GM08714 (cell line): ENCODE measurements around the gene SLC22A1.
"Not testable (repeated sequence)": the region's sequence is repeated elsewhere in the genome, so short reads cannot be mapped to it uniquely, and the experiment has no call there.

Experiments used
- H3K4me3 ChIP-seq: fragments of 200-500 bp; sonication (Bioruptor generic); 2 replicates; pipeline ENCODE4 v1.5.1; 2014; ENCODE audit warnings: mild to moderate bottlenecking, low read length, inconsistent platforms
- ZNF274 ChIP-seq: IDR thresholded peaks from 2 replicates; pipeline ENCODE4 v1.6.1; 2012; ENCODE audit warnings: mild to moderate bottlenecking, low read depth, low read length

Gene SLC22A1

DNA sequence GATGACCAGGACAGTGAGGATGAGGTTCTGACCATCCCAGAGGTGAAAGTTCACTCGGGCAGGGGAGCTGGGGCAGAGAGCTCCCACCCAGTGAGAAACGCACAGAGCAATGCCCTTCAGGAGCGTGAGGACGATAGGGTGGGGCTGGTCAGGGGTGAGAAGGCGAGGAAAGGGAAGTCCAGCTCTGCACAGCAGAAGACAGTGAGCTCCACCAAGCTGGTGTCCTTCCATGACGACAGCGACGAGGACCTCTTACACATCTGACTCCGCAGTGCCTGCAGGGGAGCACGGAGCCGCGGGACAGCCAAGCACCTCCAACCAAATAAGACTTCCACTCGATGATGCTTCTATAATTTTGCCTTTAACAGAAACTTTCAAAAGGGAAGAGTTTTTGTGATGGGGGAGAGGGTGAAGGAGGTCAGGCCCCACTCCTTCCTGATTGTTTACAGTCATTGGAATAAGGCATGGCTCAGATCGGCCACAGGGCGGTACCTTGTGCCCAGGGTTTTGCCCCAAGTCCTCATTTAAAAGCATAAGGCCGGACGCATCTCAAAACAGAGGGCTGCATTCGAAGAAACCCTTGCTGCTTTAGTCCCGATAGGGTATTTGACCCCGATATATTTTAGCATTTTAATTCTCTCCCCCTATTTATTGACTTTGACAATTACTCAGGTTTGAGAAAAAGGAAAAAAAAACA lies 16.6 kb upstream of the SLC22A1 start:
- no peak for TF ChIP-seq ZNF274
- no peak overlapping the region for H3K4me3 ChIP-seq

DNA sequence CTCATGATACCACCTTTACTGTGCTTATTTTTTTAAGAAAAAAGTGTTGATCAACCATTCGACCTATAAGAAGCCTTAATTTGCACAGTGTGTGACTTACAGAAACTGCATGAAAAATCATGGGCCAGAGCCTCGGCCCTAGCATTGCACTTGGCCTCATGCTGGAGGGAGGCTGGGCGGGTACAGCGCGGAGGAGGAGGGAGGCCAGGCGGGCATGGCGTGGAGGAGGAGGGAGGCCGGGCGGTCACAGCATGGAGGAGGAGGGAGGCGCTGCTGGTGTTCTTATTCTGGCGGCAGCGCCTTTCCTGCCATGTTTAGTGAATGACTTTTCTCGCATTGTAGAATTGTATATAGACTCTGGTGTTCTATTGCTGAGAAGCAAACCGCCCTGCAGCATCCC lies 15.6 kb upstream of the SLC22A1 start:
- TF ChIP-seq ZNF274: no peak
- H3K4me3 ChIP-seq: no peak overlapping the region

DNA sequence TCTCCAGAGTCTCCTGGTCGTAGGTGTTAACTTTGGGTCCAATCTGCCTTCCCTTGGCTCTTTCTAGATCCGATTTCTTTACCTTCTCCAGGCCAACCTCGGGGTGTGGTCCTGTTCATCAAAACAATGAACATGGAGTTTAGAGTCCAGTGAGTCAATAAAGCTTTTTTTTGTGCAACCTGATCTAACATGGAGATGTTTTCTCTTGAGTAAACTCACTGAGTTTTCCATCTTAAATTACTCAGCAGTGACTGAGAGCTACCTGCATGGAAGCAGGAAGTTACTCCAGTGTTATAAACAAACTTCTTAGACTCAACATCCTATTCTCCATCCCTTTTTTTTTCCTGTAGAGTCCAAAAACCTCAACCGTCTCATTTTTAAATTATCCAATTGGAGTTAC lies 14.9 kb upstream of the SLC22A1 start:
- H3K4me3 ChIP-seq: no peak overlapping the region
- TF ChIP-seq ZNF274: no peak

DNA sequence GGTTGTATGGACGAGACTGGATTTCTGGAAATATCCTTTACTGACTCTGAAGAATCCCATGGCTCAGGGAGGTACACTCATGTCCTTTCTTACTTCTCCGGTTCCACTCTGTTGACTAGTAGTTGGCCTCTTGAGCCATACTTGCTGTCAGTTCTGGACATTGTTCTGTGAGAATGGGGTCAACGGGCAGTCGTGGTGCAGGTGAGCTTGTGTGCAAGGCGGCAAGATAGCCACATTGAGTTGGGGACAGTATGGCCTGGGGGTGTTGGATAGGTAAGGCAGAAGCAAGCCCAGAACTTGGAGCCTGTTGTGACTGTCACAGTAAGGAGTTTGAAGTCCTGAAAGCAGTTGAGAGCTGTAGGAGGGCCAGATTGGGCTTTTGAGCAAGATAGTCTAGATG lies 13.5 kb upstream of the SLC22A1 start:
- H3K4me3 ChIP-seq: no peak overlapping the region

DNA sequence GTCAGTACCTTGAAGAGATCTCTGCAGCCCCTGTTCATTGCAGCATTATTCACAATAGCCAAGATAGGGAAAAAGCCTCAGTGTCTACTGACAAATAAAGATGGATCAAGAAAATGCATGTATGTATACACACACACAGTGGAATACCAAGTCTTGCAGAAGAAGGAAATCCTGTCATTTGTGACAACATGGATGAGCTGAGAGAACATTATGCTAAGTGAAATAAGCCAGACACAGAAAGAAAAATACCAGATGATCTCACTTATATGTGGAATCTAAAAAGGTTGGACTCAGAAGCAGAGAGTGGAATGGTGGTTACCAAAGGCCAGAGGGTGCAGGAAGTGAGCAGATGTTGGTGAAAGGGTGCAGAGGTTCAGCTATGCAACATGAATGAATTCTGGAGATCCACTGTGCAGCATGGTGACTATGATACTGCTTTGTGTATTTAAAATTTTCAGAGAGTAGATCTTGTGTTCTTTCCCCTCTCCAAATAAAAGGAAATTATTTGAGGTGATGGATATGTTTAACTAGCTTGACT lies 11.0 kb upstream of the SLC22A1 start:
- no peak for TF ChIP-seq ZNF274
- H3K4me3 ChIP-seq: no peak overlapping the region

More for the DNA sequence above, 13.5 kb upstream of the SLC22A1 start:
- no peak for TF ChIP-seq ZNF274

DNA sequence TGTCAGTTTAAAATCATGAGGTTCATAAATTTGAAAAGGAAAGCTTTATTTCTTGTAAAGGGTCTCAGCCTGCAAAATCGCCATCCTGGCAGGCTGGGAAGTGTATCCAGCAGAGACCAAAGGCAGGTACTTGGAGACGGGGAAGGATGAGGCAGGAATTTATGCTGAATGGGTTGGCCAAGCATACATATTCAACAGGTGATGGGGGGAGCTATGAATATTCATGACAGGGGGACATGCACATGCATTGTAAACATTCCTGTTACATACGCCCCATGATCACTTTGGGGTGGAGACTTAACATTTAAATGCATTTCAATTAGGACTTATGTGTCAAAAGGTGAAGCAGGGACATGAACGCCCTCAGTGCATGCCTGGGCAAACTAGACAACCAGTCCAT lies 9.8 kb upstream of the SLC22A1 start:
- TF ChIP-seq ZNF274: no peak
- H3K4me3 ChIP-seq: no peak overlapping the region

DNA sequence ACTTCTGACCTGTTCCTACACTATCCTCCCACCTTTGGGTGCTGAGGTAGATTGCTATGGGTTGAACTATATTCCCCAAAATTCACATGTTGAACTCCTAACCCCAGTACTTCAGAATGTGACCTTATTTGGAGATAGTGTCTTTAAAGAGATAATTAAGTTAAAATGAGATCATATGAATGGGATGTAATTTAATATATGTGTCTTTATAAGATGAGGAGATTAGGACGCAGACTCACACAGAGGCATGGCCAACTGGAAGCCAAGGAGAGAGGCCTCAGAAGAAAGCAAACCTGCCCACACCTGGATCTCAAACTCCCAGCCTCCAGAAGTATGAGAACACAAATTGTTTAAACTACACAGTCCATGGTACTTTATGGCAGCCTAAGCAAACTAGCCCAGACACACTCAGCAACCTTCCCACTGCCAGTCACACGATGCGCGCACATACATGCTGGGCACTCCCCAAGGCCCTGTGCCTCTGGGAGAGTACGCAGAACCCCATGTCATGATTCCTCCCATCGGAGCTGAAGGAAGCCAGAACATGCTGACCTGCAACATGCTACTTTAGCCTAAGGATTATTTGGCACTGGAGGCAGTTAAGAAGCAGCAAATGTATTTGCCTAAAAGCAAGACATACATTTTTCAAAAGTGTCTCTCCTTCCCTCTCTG lies 8.9 kb upstream of the SLC22A1 start:
- no peak for TF ChIP-seq ZNF274
- no peak overlapping the region for H3K4me3 ChIP-seq

DNA sequence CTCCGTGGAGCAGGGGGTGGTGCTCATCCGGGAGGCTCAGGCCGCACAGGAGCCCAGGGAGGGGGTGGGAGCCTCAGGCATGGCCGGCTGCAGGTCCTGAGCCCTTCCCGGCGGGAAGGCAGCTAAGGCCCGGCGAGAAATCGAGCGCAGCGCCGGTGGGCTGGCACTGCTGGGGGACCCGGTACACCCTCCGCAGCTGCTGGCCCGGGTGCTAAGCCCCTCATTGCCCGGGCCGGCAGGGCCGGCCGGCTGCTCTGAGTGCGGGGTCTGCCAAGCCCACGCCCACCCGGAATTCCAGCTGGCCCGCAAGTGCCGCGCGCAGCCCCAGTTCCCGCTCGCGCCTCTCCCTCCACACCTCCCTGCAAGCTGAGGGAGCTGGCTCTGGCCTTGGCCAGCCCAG lies 7.1 kb upstream of the SLC22A1 start:
- H3K4me3 ChIP-seq: not testable (repeated sequence)

DNA sequence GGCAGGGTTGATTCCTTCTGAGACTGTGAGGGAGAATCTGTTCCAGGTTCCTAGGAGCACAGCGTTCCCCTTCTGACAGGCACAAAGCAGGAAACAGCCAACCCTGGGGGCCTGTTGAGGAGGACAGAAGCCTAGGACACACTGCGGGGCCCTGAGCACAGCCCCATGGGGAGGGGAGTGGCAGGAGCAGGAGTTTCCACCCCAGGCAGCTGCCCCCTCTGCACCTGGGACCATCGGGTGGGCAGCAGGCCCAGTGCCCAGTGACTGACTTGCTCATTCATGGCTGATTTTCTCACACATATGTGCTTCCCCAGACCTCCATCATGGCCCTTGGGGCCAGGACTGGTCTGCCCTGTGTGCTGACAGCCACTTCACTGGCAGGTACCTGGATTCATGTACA lies 6.2 kb upstream of the SLC22A1 start:
- no peak overlapping the region for H3K4me3 ChIP-seq
- no peak for TF ChIP-seq ZNF274

DNA sequence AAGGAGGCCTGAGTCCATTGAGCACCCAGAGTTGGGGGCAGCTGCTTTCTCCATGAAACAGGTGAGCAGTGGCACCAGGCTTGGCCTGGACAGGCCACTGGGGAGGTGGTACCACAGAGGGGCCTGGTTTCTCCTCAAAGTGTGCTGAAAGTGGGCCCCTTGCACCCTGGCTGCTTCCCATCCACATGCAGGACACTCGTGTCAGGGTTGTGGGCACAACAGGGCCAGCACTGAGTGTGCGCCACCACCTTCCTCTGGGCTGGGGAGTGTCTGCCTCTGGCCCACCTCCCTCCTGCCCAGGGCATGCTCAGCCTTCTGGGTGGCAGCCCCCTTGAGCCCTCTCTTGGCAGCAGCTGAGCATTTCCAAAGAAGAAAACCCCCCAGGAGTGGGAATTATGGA lies 5.2 kb upstream of the SLC22A1 start:
- TF ChIP-seq ZNF274: no peak

DNA sequence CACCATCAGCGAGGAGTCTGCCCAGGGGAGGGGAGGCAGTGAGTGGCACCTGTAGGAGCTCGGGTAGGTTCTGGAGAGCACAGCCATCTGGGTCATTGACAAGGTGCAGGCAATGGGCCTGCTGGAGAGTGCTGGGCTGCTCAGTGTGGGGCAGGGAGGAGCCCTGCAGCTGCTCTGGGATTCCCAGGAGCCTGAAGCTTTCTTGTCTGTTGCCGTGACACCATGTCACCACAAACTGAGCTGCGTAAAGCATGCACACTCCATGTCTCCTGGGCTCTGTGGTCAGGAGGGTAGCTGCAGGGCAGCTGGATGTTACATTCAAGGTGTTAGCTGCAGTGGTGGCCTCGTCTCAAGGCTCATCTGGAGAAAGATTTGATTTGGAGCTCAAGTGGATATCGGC lies 4.5 kb upstream of the SLC22A1 start:
- H3K4me3 ChIP-seq: no peak overlapping the region
- TF ChIP-seq ZNF274: no peak

More for the DNA sequence above, 5.2 kb upstream of the SLC22A1 start:
- H3K4me3 ChIP-seq: no peak overlapping the region

DNA sequence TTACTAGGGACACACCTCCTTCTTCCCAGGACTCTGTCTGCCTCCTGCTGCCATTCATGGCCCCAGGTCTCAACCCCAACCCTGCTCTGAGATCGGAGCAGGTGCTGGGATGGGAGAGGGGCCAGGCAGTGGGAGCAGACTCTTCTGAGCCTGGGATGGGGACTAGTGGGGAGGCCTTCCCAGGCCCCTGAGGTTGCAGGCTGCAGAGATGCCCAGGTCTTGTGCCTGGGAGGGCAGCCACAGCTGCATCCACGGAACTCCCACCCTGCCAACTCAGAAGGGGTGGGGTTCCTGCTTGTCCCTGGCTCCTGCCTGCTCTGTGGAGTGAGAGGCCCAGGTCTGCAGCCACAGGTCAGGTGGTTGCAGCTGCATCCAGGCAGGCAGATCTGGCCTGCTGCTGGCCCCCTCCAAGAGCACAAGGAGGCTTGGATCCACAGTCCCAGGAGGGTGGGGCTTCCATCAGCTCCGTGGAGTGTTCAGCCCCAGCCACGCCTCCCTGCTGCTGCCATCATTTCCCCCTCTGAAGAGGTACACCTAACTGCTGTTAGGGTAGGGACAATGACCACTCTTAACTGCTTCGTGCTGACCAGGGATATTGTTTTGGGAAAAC lies 2.9 kb upstream of the SLC22A1 start:
- no peak overlapping the region for H3K4me3 ChIP-seq
- no peak for TF ChIP-seq ZNF274

DNA sequence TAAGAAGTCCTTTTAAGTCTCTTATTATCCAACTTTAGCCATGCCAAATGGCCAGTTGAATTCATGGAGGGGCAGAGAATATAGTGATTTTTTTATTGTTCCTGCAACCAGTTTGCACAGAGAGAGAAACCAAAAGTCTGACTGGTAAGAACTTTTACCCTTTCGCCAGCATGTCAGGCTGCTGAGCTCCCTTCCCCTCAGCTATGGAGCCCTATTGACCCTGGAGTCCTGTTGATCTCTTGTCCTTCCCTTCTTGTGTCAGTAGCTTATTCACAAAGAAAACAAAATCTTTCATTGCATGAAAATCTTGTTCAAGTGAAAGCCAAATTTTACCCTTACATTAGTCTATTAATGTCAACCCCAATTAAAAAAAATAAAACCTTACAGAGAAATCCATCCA lies 1.5 kb upstream of the SLC22A1 start:
- no peak overlapping the region for H3K4me3 ChIP-seq
- TF ChIP-seq ZNF274: no peak

DNA sequence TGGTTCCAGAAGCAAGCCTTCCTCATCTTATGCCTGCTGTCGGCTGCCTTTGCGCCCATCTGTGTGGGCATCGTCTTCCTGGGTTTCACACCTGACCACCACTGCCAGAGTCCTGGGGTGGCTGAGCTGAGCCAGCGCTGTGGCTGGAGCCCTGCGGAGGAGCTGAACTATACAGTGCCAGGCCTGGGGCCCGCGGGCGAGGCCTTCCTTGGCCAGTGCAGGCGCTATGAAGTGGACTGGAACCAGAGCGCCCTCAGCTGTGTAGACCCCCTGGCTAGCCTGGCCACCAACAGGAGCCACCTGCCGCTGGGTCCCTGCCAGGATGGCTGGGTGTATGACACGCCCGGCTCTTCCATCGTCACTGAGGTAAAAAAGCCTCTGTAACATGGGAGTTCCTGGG lies 366 bp downstream of the SLC22A1 start:
- no peak overlapping the region for H3K4me3 ChIP-seq
- no peak for TF ChIP-seq ZNF274

DNA sequence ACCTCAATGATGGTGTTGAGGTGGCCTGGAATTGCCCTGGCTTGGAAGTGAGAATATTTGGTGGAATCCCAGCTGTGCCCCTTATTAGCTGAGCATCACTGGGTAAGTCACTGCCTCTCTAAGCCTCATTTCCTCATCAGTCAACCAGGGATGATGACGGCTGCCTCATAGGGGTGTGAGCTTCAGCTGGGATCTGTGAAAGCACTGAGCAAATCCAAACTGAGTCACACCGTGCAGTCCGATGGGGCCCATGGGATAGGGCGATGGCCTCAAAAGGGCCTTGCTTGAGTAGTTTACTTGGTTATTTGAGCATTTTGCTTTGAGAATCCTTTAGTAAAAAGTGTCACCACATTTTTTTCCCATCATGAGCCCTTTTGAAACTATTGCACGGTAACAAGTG lies 1.1 kb downstream of the SLC22A1 start:
- no peak for TF ChIP-seq ZNF274
- H3K4me3 ChIP-seq: no peak overlapping the region
